Endothelial cell of umbilical vein (primary cell): Measurements from ENCODE around the gene PLBD2.

Experiments
- POLR2A ChIP-seq: IDR thresholded peaks from 2 replicates; pipeline ENCODE4 v1.6.1; 2012; ENCODE audit warnings: low read depth, mild to moderate bottlenecking, control low read depth, low read length
- TF ChIP-seq, protein P1 (sequence below), 2 donors: IDR thresholded peaks; 1 replicate in 1 of 2; 2 replicates in 1 of 2; pipeline ENCODE4 v1.5.1; 2011; ENCODE audit warnings: low read length in 2 of 2, mild to moderate bottlenecking in 2 of 2, moderate library complexity in 2 of 2, control low read depth in 1 of 2, inconsistent platforms in 1 of 2, low read depth in 1 of 2; ENCODE audit not compliant: insufficient read depth in 1 of 2; ENCODE audit errors: extremely low read depth in 1 of 2

DNA sequence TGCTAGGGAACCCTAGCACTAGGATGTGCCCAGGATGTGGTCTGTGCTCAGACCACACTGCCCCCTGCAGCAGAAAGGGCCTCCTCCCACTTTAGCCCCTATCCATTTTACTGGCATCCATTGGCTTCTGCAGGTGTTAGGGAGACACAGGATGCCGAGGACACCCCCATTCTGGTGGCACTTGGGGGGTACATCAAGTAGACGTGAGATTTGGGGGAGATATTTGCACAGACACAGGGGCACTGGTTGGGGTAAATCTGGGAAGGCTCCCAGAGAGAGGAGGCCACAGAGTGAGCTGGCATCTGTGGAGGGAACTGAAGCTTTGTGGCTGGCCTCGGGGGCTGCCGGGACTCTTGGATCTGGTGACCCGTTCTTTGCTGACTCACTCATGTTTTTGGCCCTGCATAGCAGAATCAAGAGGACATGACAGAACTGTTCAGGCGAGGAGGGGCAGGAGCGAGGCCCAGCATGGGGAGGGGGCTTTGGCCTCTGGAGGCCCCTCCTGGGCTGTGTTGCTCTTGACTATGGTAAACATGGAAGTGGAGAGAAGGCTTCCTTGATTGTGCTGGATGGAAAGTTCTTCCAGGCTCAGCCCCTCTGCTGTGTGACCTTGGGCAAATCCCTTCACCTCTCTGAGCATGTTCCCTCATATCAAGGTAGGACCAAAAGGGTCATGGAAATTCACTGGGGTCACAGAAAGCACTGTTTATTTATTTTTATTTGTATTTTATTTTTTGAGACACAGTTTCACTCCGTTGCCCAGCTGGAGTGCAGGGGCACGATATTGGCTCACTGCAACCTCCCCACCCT is 1.8 kb downstream of the PLBD2 start:
- TF ChIP-seq, protein P1, sequence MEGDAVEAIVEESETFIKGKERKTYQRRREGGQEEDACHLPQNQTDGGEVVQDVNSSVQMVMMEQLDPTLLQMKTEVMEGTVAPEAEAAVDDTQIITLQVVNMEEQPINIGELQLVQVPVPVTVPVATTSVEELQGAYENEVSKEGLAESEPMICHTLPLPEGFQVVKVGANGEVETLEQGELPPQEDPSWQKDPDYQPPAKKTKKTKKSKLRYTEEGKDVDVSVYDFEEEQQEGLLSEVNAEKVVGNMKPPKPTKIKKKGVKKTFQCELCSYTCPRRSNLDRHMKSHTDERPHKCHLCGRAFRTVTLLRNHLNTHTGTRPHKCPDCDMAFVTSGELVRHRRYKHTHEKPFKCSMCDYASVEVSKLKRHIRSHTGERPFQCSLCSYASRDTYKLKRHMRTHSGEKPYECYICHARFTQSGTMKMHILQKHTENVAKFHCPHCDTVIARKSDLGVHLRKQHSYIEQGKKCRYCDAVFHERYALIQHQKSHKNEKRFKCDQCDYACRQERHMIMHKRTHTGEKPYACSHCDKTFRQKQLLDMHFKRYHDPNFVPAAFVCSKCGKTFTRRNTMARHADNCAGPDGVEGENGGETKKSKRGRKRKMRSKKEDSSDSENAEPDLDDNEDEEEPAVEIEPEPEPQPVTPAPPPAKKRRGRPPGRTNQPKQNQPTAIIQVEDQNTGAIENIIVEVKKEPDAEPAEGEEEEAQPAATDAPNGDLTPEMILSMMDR (IDR thresholded peaks at IDR 0.05; ENCODE audit: extremely low read depth in 1 of 2, insufficient read depth in 1 of 2, low read depth in 1 of 2, low read length in 2 of 2): peak in 1 of 2 donors; percentile 7
- TF ChIP-seq POLR2A: no peak
